ENCODE data around the gene PPIA.
"Not testable (repeated sequence)": the region's sequence is repeated elsewhere in the genome, so short reads cannot be mapped to it uniquely, and the experiment has no call there.

The PPIA gene

DNA sequence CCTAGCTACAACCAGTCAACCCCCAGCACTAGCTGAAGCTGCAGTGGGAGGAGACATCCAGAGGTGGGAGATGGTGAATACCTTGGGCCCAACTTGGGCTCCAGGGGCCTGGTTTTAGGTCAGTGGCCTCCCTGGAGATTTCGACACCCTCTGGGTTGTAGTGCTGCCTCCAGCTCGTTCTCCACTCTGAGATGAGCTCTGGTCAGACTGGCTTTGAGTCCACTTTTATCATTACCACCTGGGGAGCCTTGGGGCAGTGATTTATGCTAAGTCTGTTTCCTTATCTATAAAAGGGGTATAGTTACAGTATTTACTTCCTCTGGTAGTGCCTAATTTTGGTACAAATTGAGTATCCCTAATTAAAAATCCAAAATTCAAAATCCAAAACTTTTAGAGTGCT, 22.8 kb downstream of the PPIA start:
- Histone ChIP-seq H3K27ac (ENCODE audit: low read depth in 2 of 2, low read length in 2 of 2) (no peak overlapping the region), H3K4me3 (ENCODE audit: low read length in 2 of 2) (no peak overlapping the region), H3K27me3 (ENCODE audit: control insufficient read depth in 2 of 2, insufficient read depth in 2 of 2, low read length in 2 of 2) (no peaks in the 10 kb centered on the region), H3K36me3 (ENCODE audit: control insufficient read depth in 2 of 2, insufficient read depth in 2 of 2, low read length in 2 of 2) (no peaks in the 10 kb centered on the region), H3K4me1 (ENCODE audit: control insufficient read depth in 2 of 2, insufficient read depth in 2 of 2, low read length in 2 of 2) (no peaks in the 10 kb centered on the region), H3K9ac (ENCODE audit: low read depth in 1 of 2, low read length in 2 of 2) (no peak overlapping the region), H3K9me3 (ENCODE audit: control insufficient read depth in 2 of 2, low read length in 2 of 2) (no peaks in the 10 kb centered on the region)

DNA sequence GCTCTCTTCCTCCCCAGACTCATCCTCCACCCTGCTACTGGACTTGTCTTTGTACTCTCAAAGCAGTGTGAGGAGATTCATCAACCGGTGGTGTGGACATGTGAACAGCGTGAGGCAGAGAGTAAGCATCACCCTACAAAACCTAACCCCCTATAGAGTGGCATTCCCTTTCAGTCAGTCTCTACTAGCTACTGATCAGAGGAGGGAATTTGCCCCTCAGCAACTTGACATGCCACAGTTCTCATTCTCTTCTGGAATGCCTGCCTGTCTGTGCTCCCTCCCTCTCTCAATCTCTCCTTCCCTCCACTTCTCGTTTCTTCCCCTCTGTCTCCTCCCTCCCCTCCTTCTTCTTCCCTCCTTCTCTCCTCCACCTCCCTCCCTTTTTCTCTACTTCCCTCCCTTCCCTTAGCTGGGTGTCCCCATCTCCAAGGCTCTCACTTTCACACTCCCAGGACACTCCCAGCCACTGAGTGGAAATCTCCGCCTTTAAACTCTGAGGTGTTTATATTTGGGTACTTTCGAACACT, 26.8 kb downstream of the PPIA start:
- Histone ChIP-seq H3K9ac (ENCODE audit: low read depth in 1 of 2, low read length in 2 of 2) (no peak overlapping the region), H3K4me3 (ENCODE audit: low read length in 2 of 2) (no peak overlapping the region), H3K36me3 (ENCODE audit: control insufficient read depth in 2 of 2, insufficient read depth in 2 of 2, low read length in 2 of 2) (peaks cover 5 to 11% of the 10 kb centered on the region in 2 donors)

DNA sequence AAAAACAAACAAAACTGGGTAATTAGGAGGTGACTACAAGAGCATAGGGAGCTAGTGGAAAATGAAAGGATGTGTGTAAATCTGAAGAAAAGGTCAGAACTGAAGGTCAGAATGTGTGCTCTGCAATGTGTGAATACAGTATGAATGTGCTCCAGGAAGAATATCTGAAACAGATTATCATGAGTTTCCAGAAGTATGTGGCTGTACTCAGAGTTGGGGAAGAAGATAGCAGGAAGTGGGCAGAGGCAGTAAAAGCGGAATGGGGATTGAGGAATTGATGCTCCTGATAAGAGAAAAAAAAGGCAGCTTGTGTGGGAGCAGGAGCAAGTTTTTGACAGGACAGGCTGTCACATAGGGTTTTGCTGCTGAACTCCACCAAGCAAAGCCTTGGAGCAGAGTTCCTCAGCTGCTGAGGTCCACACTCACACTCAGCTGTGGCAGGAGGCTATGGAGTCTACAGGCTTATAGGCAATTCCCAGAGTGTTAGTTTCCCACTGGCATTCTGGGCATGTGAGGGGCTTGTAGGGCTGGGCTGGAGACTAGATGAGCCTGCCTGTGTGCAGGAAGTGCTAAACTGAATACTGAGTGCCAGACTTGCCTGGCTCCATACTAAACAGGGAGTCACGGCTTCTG, 28.5 kb downstream of the PPIA start:
- no peaks in the 10 kb centered on the region for H3K4me1 ChIP-seq (ENCODE audit: control insufficient read depth in 2 of 2, insufficient read depth in 2 of 2, low read length in 2 of 2)
- H3K27me3 ChIP-seq (ENCODE audit: control insufficient read depth in 2 of 2, insufficient read depth in 2 of 2, low read length in 2 of 2) = no peaks in the 10 kb centered on the region
- H3K4me3 ChIP-seq (ENCODE audit: low read length in 2 of 2) = no peak overlapping the region
- no peak overlapping the region for H3K9ac ChIP-seq (ENCODE audit: low read depth in 1 of 2, low read length in 2 of 2)
- H3K9me3 ChIP-seq (ENCODE audit: control insufficient read depth in 2 of 2, low read length in 2 of 2) = no peaks in the 10 kb centered on the region
- no peak overlapping the region for H3K27ac ChIP-seq (ENCODE audit: low read depth in 2 of 2, low read length in 2 of 2)
- H3K36me3 ChIP-seq (ENCODE audit: control insufficient read depth in 2 of 2, insufficient read depth in 2 of 2, low read length in 2 of 2) = peaks cover 21 to 25% of the 10 kb centered on the region in 2 donors

More for the DNA sequence above, 26.8 kb downstream of the PPIA start:
- H3K27me3 ChIP-seq (ENCODE audit: control insufficient read depth in 2 of 2, insufficient read depth in 2 of 2, low read length in 2 of 2) = no peaks in the 10 kb centered on the region
- H3K4me1 ChIP-seq (ENCODE audit: control insufficient read depth in 2 of 2, insufficient read depth in 2 of 2, low read length in 2 of 2) = no peaks in the 10 kb centered on the region
- no peak overlapping the region for H3K27ac ChIP-seq (ENCODE audit: low read depth in 2 of 2, low read length in 2 of 2)
- no peaks in the 10 kb centered on the region for H3K9me3 ChIP-seq (ENCODE audit: control insufficient read depth in 2 of 2, low read length in 2 of 2)

DNA sequence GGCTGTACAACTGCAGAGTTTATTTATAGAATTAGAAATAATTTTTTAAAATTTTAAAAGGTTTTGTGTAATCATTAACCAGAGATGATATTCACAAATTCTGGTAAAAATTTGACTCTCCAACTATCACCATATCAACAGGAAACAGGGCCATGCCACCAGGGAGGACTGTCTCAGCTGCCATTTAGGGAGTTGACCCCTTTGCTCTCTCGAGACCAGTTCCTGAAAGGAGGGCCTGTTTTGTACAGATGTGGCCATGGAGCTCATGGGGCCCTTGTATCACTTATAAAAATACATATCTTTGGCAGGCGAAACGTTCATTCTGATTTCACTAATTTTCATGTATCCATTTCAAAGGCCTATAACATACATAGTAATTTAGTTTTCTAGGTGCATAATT, 31.1 kb downstream of the PPIA start:
- Histone ChIP-seq H3K9ac (ENCODE audit: low read depth in 1 of 2, low read length in 2 of 2) (no peak overlapping the region), H3K4me1 (ENCODE audit: control insufficient read depth in 2 of 2, insufficient read depth in 2 of 2, low read length in 2 of 2) (no peaks in the 10 kb centered on the region), H3K27ac (ENCODE audit: low read depth in 2 of 2, low read length in 2 of 2) (no peak overlapping the region), H3K4me3 (ENCODE audit: low read length in 2 of 2) (no peak overlapping the region), H3K36me3 (ENCODE audit: control insufficient read depth in 2 of 2, insufficient read depth in 2 of 2, low read length in 2 of 2) (peaks cover 24 to 41% of the 10 kb centered on the region in 2 donors), H3K9me3 (ENCODE audit: control insufficient read depth in 2 of 2, low read length in 2 of 2) (no peaks in the 10 kb centered on the region), H3K27me3 (ENCODE audit: control insufficient read depth in 2 of 2, insufficient read depth in 2 of 2, low read length in 2 of 2) (no peaks in the 10 kb centered on the region)

DNA sequence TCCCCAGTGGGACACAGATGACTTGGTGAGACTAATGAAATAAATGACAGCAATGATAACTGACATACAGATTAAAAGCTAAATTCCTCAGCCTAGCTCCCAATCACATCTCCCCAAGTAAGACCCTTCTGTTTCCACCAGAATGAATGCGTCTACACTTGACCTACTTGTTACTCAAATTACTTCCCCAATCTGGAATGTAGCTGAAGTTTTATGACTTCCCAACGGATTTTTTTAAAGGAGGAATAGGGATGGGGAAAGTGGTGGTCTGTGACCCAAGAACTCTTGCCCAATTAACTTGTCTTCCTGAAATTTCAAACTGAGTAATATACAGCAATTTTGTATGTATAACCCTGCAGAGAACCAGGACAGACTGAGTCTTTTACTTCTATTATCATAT, 42.3 kb downstream of the PPIA start:
- Histone ChIP-seq H3K9me3 (ENCODE audit: control insufficient read depth in 2 of 2, low read length in 2 of 2) (no peaks in the 10 kb centered on the region), H3K27me3 (ENCODE audit: control insufficient read depth in 2 of 2, insufficient read depth in 2 of 2, low read length in 2 of 2) (no peaks in the 10 kb centered on the region), H3K36me3 (ENCODE audit: control insufficient read depth in 2 of 2, insufficient read depth in 2 of 2, low read length in 2 of 2) (peaks cover 20 to 39% of the 10 kb centered on the region in 2 donors), H3K27ac (ENCODE audit: low read depth in 2 of 2, low read length in 2 of 2) (no peak overlapping the region), H3K4me1 (ENCODE audit: control insufficient read depth in 2 of 2, insufficient read depth in 2 of 2, low read length in 2 of 2) (no peaks in the 10 kb centered on the region), H3K4me3 (ENCODE audit: low read length in 2 of 2) (no peak overlapping the region), H3K9ac (ENCODE audit: low read depth in 1 of 2, low read length in 2 of 2) (no peak overlapping the region)

DNA sequence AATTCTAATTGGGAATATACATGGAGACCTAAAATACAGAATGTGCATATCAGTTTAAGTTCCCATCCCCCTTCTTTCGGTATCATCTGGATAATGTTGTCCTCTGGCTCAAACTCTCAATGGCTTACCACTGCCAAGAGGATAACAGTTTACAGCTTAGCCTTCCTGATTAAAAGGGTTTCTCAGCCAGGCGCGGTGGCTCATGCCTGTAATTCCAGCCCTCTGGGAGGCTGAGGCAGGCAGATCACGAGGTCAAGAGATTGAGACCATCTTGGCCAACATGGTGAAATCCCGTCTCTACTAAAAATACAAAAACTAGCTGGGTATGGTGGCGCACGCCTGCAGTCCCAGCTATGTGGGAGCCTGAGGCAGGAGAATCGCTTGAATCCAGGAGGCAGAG, 46.2 kb downstream of the PPIA start:
- H3K4me3 ChIP-seq (ENCODE audit: low read length in 2 of 2); H3K9me3 ChIP-seq (ENCODE audit: control insufficient read depth in 2 of 2, low read length in 2 of 2); H3K27ac ChIP-seq (ENCODE audit: low read depth in 2 of 2, low read length in 2 of 2); H3K9ac ChIP-seq (ENCODE audit: low read depth in 1 of 2, low read length in 2 of 2); H3K27me3 ChIP-seq (ENCODE audit: control insufficient read depth in 2 of 2, insufficient read depth in 2 of 2, low read length in 2 of 2): not testable (repeated sequence)
- Histone ChIP-seq H3K36me3 (ENCODE audit: control insufficient read depth in 2 of 2, insufficient read depth in 2 of 2, low read length in 2 of 2) (peaks cover 10 to 18% of the 10 kb centered on the region in 2 donors), H3K4me1 (ENCODE audit: control insufficient read depth in 2 of 2, insufficient read depth in 2 of 2, low read length in 2 of 2) (peaks cover 4 to 11% of the 10 kb centered on the region in 2 donors)

DNA sequence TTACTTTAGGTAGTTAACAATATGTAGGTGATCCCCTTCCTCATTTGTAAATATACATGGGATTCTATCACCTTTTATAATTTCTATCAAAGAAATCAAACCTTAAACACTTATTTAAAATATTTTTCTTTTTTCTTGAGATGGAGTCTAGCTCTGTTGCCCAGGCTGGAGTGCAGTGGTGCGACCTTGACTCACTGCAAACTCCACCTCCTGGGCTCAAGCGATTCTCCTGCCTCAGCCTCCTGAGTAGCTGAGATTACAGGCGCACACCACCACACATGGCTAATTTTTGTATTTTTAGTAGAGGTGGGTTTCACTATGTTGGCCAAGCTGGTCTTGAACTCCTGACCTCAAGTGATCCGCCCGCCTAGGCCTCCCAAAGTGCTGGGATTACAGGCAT, 47.0 kb downstream of the PPIA start:
- not testable (repeated sequence) for H3K4me3 ChIP-seq (ENCODE audit: low read length in 2 of 2); H3K9me3 ChIP-seq (ENCODE audit: control insufficient read depth in 2 of 2, low read length in 2 of 2); H3K9ac ChIP-seq (ENCODE audit: low read depth in 1 of 2, low read length in 2 of 2); H3K27ac ChIP-seq (ENCODE audit: low read depth in 2 of 2, low read length in 2 of 2); H3K27me3 ChIP-seq (ENCODE audit: control insufficient read depth in 2 of 2, insufficient read depth in 2 of 2, low read length in 2 of 2)
- peaks cover 4 to 11% of the 10 kb centered on the region in 2 donors for H3K4me1 ChIP-seq (ENCODE audit: control insufficient read depth in 2 of 2, insufficient read depth in 2 of 2, low read length in 2 of 2)
- peaks cover 10 to 17% of the 10 kb centered on the region in 2 donors for H3K36me3 ChIP-seq (ENCODE audit: control insufficient read depth in 2 of 2, insufficient read depth in 2 of 2, low read length in 2 of 2)

DNA sequence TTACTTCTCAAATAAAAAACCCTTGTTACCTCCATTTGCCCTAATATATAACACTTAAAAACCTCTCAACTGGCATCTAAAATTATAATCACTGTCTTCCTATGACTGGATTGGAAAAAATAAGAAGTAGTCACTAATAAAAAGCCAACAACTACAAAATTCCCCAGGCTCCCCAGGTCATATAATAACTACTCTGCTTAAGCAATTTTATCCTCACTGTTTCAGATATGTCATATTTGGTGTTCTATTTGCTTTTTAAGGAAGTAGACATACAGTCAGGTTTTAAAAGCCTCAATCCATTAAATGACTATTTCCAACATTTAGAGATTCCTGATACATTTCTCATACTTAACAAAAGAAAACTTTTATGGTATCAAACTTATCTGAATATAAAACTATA, 49.0 kb downstream of the PPIA start:
- Histone ChIP-seq H3K9ac (ENCODE audit: low read depth in 1 of 2, low read length in 2 of 2) (peak overlapping the region in 1 of 2 donors; percentile 39), H3K4me3 (ENCODE audit: low read length in 2 of 2) (no peak overlapping the region), H3K36me3 (ENCODE audit: control insufficient read depth in 2 of 2, insufficient read depth in 2 of 2, low read length in 2 of 2) (peaks cover 8 to 10% of the 10 kb centered on the region in 2 donors), H3K4me1 (ENCODE audit: control insufficient read depth in 2 of 2, insufficient read depth in 2 of 2, low read length in 2 of 2) (peaks cover 4 to 11% of the 10 kb centered on the region in 2 donors), H3K27me3 (ENCODE audit: control insufficient read depth in 2 of 2, insufficient read depth in 2 of 2, low read length in 2 of 2) (no peaks in the 10 kb centered on the region), H3K9me3 (ENCODE audit: control insufficient read depth in 2 of 2, low read length in 2 of 2) (no peaks in the 10 kb centered on the region), H3K27ac (ENCODE audit: low read depth in 2 of 2, low read length in 2 of 2) (no peak overlapping the region)

DNA sequence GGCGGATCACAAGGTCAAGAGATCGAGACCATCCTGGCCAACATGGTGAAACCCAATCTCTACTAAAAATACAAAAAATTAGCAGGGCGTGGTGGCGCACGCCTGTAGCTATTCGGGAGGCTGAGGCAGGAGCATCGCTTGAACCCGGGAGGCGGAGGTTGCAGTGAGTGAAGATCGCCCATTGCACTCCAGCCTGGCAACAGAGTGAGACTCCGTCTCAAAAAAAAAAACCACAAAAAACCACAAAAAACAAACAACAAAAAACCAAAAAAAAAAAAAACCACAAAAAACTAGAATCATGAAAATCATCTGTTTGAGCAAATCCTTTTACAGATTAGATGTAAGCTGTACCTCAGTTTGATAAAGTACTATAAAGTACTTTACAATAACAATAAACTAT, 49.9 kb downstream of the PPIA start:
- peak overlapping the region; percentile 93 to 94 for H3K27ac ChIP-seq (ENCODE audit: low read depth in 2 of 2, low read length in 2 of 2)
- not testable (repeated sequence) for H3K9me3 ChIP-seq (ENCODE audit: control insufficient read depth in 2 of 2, low read length in 2 of 2); H3K27me3 ChIP-seq (ENCODE audit: control insufficient read depth in 2 of 2, insufficient read depth in 2 of 2, low read length in 2 of 2); H3K36me3 ChIP-seq (ENCODE audit: control insufficient read depth in 2 of 2, insufficient read depth in 2 of 2, low read length in 2 of 2)
- H3K9ac ChIP-seq (ENCODE audit: low read depth in 1 of 2, low read length in 2 of 2) = peak overlapping the region; percentile 89 to 94
- H3K4me3 ChIP-seq (ENCODE audit: low read length in 2 of 2) = peak overlapping the region; percentile 85 to 96
- H3K4me1 ChIP-seq (ENCODE audit: control insufficient read depth in 2 of 2, insufficient read depth in 2 of 2, low read length in 2 of 2) = peaks cover 4 to 11% of the 10 kb centered on the region in 2 donors

DNA sequence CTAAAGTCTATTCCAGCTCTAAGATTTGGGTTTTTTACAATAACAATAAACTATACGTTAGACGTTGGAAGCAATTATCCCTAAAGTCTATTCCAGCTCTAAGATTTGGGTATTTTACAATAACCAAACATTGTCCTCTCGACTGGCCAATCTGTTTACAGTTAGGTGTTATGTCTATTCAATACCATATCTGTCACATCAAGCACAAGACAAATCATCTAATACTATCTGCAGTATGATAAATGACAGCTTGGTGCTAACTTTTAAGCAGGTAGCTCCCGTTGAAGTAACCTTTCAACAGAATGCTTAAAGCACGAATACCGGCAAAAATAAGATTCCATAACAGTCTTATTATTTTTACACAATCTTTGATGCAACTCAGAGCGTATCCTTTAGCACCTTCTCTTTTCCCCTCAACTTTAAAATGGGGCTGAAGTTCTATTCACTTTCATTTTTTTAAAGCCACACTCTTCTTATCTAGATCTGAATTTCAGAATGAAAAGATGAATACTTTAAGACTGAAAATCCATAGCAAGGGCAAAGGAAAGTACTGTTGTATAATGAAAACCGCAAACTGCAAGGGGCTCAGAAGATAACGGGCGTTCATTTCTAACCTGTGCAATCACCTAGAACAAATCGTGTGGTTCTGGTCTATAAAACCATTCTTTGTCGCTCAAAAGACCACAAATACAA, 50.5 kb downstream of the PPIA start:
- Histone ChIP-seq H3K27ac (ENCODE audit: low read depth in 2 of 2, low read length in 2 of 2) (peak overlapping the region; percentile 93 to 94), H3K9ac (ENCODE audit: low read depth in 1 of 2, low read length in 2 of 2) (peak overlapping the region; percentile 89 to 94), H3K9me3 (ENCODE audit: control insufficient read depth in 2 of 2, low read length in 2 of 2) (no peaks in the 10 kb centered on the region), H3K36me3 (ENCODE audit: control insufficient read depth in 2 of 2, insufficient read depth in 2 of 2, low read length in 2 of 2) (peaks cover 2 to 5% of the 10 kb centered on the region in 2 donors), H3K4me1 (ENCODE audit: control insufficient read depth in 2 of 2, insufficient read depth in 2 of 2, low read length in 2 of 2) (peaks cover 4 to 11% of the 10 kb centered on the region in 2 donors), H3K27me3 (ENCODE audit: control insufficient read depth in 2 of 2, insufficient read depth in 2 of 2, low read length in 2 of 2) (no peaks in the 10 kb centered on the region), H3K4me3 (ENCODE audit: low read length in 2 of 2) (peak overlapping the region; percentile 85 to 96)

Measured in mucosa of rectum (tissue), 2 donors.